RKO (cell line): ENCODE data around the gene CHI3L1.

Experiments used
- DNase-seq: peaks from one replicate; pipeline ENCODE4 v3.0.0-alpha.2; 2016; ENCODE audit warnings: low spot score

CHI3L1 gene

GRCh38 chr1:203151362-203152157 lies 34.9 kb downstream of the CHI3L1 start:
- no peak for DNase-seq

- DNase-seq = no peak
Observed at GRCh38 chr1:203150511-203151297, 35.8 kb downstream of the CHI3L1 start.

GRCh38 chr1:203149188-203149840 lies 37.2 kb downstream of the CHI3L1 start:
- DNase-seq = no peak

GRCh38 chr1:203148579-203148978 lies 37.9 kb downstream of the CHI3L1 start:
- no peak for DNase-seq

- DNase-seq = no peak
Observed at GRCh38 chr1:203148127-203148526, 38.4 kb downstream of the CHI3L1 start.

- no peak for DNase-seq
Observed at GRCh38 chr1:203147376-203147775, 39.1 kb downstream of the CHI3L1 start.

GRCh38 chr1:203146537-203146936 lies 40.0 kb downstream of the CHI3L1 start:
- no peak for DNase-seq

- no peak for DNase-seq
Observed at GRCh38 chr1:203146042-203146369, 40.5 kb downstream of the CHI3L1 start.

GRCh38 chr1:203145321-203146041 lies 41.0 kb downstream of the CHI3L1 start:
- no peak for DNase-seq

- DNase-seq = no peak
Observed at GRCh38 chr1:203144661-203145060, 41.8 kb downstream of the CHI3L1 start.

- DNase-seq = no peak
Observed at GRCh38 chr1:203143641-203144040, 42.9 kb downstream of the CHI3L1 start.

GRCh38 chr1:203142684-203143408 lies 43.7 kb downstream of the CHI3L1 start:
- no peak for DNase-seq

- no peak for DNase-seq
Observed at GRCh38 chr1:203142124-203142523, 44.4 kb downstream of the CHI3L1 start.

GRCh38 chr1:203140743-203141520 lies 45.6 kb downstream of the CHI3L1 start:
- no peak for DNase-seq

GRCh38 chr1:203139976-203140475 lies 46.5 kb downstream of the CHI3L1 start:
- no peak for DNase-seq

GRCh38 chr1:203138066-203138465 lies 48.4 kb downstream of the CHI3L1 start:
- DNase-seq = no peak

- DNase-seq = no peak
Observed at GRCh38 chr1:203137324-203137723, 49.2 kb downstream of the CHI3L1 start.

GRCh38 chr1:203136409-203137042 lies 50.0 kb downstream of the CHI3L1 start:
- DNase-seq = no peak

GRCh38 chr1:203135636-203136305 lies 50.7 kb downstream of the CHI3L1 start:
- DNase-seq = no peak
